HG03565 (cell line): ENCODE data around the gene SMYD1.
A peak's percentile ranks its signal among the peaks of the same experiment; 100 is the strongest.

Experiments
- ATAC-seq: cut with Tn5 transposase; IDR thresholded peaks from one replicate; pipeline ENCODE4 v1.9.1; 2021; ENCODE audit warnings: mild to moderate bottlenecking, moderate library complexity; ENCODE audit not compliant: unreplicated experiment

Gene SMYD1

GRCh38 chr2:88055371-88056128, 12.1 kb upstream of the SMYD1 start, which contains the start of gene KRCC1:
Gene KRCC1, minus strand, starts transcription at chr2:88055783. Its CDS starts 27,220 bp downstream, at chr2:88028563.
- ATAC-seq: peak; percentile 94

GRCh38 chr2:88057437-88057844, 10.2 kb upstream of the SMYD1 start:
- no peak for ATAC-seq

GRCh38 chr2:88058191-88058590, 9.4 kb upstream of the SMYD1 start:
- ATAC-seq: no peak

GRCh38 chr2:88059979-88060906, 7.4 kb upstream of the SMYD1 start:
- no peak for ATAC-seq

- no peak for ATAC-seq
Observed at GRCh38 chr2:88060907-88061275, 6.7 kb upstream of the SMYD1 start.

GRCh38 chr2:88061295-88061694, 6.3 kb upstream of the SMYD1 start:
- ATAC-seq: no peak

- no peak for ATAC-seq
Observed at GRCh38 chr2:88066543-88066942, 1.1 kb upstream of the SMYD1 start.

- ATAC-seq: no peak
Observed at GRCh38 chr2:88067189-88067588, 436 bp upstream of the SMYD1 start.

GRCh38 chr2:88068044-88068443, 419 bp downstream of the SMYD1 start:
- ATAC-seq: no peak

- no peak for ATAC-seq
Observed at GRCh38 chr2:88069117-88069516, 1.5 kb downstream of the SMYD1 start.

GRCh38 chr2:88070055-88070454, 2.4 kb downstream of the SMYD1 start:
- no peak for ATAC-seq

GRCh38 chr2:88071365-88071764, 3.7 kb downstream of the SMYD1 start:
- ATAC-seq: no peak

GRCh38 chr2:88074150-88074549, 6.5 kb downstream of the SMYD1 start:
- no peak for ATAC-seq

GRCh38 chr2:88074854-88075292, 7.2 kb downstream of the SMYD1 start:
- no peak for ATAC-seq

GRCh38 chr2:88077080-88077479, 9.5 kb downstream of the SMYD1 start:
- no peak for ATAC-seq

- ATAC-seq: no peak
Observed at GRCh38 chr2:88078643-88079172, 11.1 kb downstream of the SMYD1 start.

GRCh38 chr2:88080545-88080944, 12.9 kb downstream of the SMYD1 start:
- ATAC-seq: no peak

GRCh38 chr2:88081924-88082608, 14.4 kb downstream of the SMYD1 start:
- ATAC-seq: no peak

GRCh38 chr2:88082781-88083180, 15.2 kb downstream of the SMYD1 start:
- no peak for ATAC-seq

GRCh38 chr2:88085099-88085498, 17.5 kb downstream of the SMYD1 start:
- ATAC-seq: no peak

- no peak for ATAC-seq
Observed at GRCh38 chr2:88085602-88086001, 18.0 kb downstream of the SMYD1 start.
